Panc1 (cell line): ENCODE data around the gene PRSS22. TPM values are rescaled to one million over a fixed set of nuclear protein-coding genes. Genes with fewer than 3 reads are reported as not detected.

ENCODE experiments used
- ATAC-seq: fragments of 200-7000 bp; cut with Tn5 transposase; 2 replicates; pipeline ENCODE4 v1.9.1; 2020; ENCODE audit warnings: mild to moderate bottlenecking, moderate library complexity
- BruUV-seq: library from RNA; stranded (reverse); fragments of 400-500 nt; replicated peaks from 2 replicates; lab custom pipeline; 2021; lab: Mats Ljungman, UMichigan
- CTCF ChIA-PET: fragments of 300-600 bp; sonication (Branson Sonifier 250); formaldehyde crosslinking; loops from one replicate; lab custom pipeline; 2022; ENCODE audit warnings: antibody characterized with exemption; lab: Charles Lee
- POLR2A ChIA-PET: fragments of 300-600 bp; sonication (Branson Sonifier 250); formaldehyde crosslinking; loops from one replicate; lab custom pipeline; 2022; ENCODE audit warnings: antibody characterized with exemption; lab: Charles Lee
- DNase-seq: peaks from one replicate; pipeline ENCODE4 v3.0.0-alpha.2; 2010; ENCODE audit warnings: low read depth, low spot score
- H3K27ac ChIP-seq: 2 replicates; pipeline ENCODE4 v1.5.1; 2011; ENCODE audit warnings: mild to moderate bottlenecking, low read length, inconsistent platforms
- H3K27me3 ChIP-seq: fragments of 200-500 bp; sonication (Bioruptor generic); 2 replicates; pipeline ENCODE4 v1.6.0; 2014; ENCODE audit warnings: low read length, inconsistent platforms; ENCODE audit not compliant: control insufficient read depth, insufficient read depth
- H3K36me3 ChIP-seq: fragments of 200-500 bp; sonication (Bioruptor generic); 2 replicates; pipeline ENCODE4 v1.5.1; 2014; ENCODE audit warnings: inconsistent platforms, mild to moderate bottlenecking, low read length, moderate library complexity; ENCODE audit not compliant: control insufficient read depth, insufficient read depth
- H3K4me1 ChIP-seq: 2 replicates; pipeline ENCODE4 v1.5.1; 2011; ENCODE audit warnings: inconsistent platforms, mild to moderate bottlenecking, low read length, moderate library complexity; ENCODE audit not compliant: control insufficient read depth, insufficient read depth
- H3K4me3 ChIP-seq, 2 experiments: 2 replicates each; pipeline ENCODE4 v1.5.1; 2011 to 2012; ENCODE audit warnings: low read depth in 2 of 2, low read length in 2 of 2, mild to moderate bottlenecking in 2 of 2, inconsistent platforms in 1 of 2, moderate library complexity in 1 of 2
- H3K9me3 ChIP-seq: fragments of 200-500 bp; sonication (Bioruptor generic); 2 replicates; pipeline ENCODE4 v1.5.1; 2014; ENCODE audit warnings: low read depth, mild to moderate bottlenecking, inconsistent platforms, low read length, moderate library complexity; ENCODE audit not compliant: control insufficient read depth, insufficient read depth
- POLR2AphosphoS5 ChIP-seq: IDR thresholded peaks from 2 replicates; pipeline ENCODE4 v1.6.1; 2012; ENCODE audit warnings: mild to moderate bottlenecking, low read depth, low read length, moderate library complexity
- SIN3A ChIP-seq: IDR thresholded peaks from 2 replicates; pipeline ENCODE4 v1.6.1; 2012; ENCODE audit warnings: low read depth, mild to moderate bottlenecking, low read length, moderate library complexity, borderline replicate concordance; ENCODE audit not compliant: insufficient read depth
- TCF7L2 ChIP-seq: IDR thresholded peaks from 2 replicates; pipeline ENCODE4 v1.6.1; 2011; ENCODE audit warnings: mild to moderate bottlenecking, low read depth, low read length, inconsistent platforms
- in situ Hi-C: cut with HindIII; loops from 2 replicates; pipeline ENCODE4 v1.10.0; 2016; ENCODE audit warnings: low sequenced_read_pairs, low pct_unique_long_range_greater_than_20kb
- intact Hi-C: fragments of 100-400 bp; cut with micrococcal nuclease; formaldehyde crosslinking; loops from one replicate; pipeline ENCODE4 v1.10.0; 2022; ENCODE audit not compliant: unreplicated experiment
- total RNA-seq: library from RNA; stranded (reverse); gene quantifications from one replicate; pipeline ENCODE4 v1.2.1, GENCODE V29; 2021; ENCODE audit not compliant: unreplicated experiment
- TF ChIP-seq, protein P1 (sequence below), 2 experiments: IDR thresholded peaks; 2 replicates each; pipeline ENCODE4 v1.6.1; 2011 to 2012; ENCODE audit warnings: low read depth in 2 of 2, control low read depth in 1 of 2, low read length in 1 of 2, mild to moderate bottlenecking in 1 of 2, moderate library complexity in 1 of 2; ENCODE audit not compliant: insufficient read depth in 1 of 2
- TF ChIP-seq, protein P2 (sequence below): fragments of 450-650 bp; IDR thresholded peaks from 2 replicates; pipeline ENCODE4 v1.5.1; 2017; ENCODE audit warnings: mild to moderate bottlenecking

Gene PRSS22
- total RNA-seq, 1 experiment from 2014 or later = 23.9 TPM

- intact Hi-C loops (no loop called here), in situ Hi-C loops (no loop called here)
- Histone ChIP-seq H3K27ac (peak overlapping the region; percentile 37; the same call in 1 of the 2 replicates), H3K9me3 (no peaks in the 10 kb centered on the region), H3K4me3 (no peak overlapping the region), H3K27me3 (no peaks in the 10 kb centered on the region), H3K4me1 (peaks cover 39% of the 10 kb centered on the region), H3K36me3 (no peaks in the 10 kb centered on the region)
- TF ChIP-seq SIN3A = no peak
- TF ChIP-seq, protein P1, sequence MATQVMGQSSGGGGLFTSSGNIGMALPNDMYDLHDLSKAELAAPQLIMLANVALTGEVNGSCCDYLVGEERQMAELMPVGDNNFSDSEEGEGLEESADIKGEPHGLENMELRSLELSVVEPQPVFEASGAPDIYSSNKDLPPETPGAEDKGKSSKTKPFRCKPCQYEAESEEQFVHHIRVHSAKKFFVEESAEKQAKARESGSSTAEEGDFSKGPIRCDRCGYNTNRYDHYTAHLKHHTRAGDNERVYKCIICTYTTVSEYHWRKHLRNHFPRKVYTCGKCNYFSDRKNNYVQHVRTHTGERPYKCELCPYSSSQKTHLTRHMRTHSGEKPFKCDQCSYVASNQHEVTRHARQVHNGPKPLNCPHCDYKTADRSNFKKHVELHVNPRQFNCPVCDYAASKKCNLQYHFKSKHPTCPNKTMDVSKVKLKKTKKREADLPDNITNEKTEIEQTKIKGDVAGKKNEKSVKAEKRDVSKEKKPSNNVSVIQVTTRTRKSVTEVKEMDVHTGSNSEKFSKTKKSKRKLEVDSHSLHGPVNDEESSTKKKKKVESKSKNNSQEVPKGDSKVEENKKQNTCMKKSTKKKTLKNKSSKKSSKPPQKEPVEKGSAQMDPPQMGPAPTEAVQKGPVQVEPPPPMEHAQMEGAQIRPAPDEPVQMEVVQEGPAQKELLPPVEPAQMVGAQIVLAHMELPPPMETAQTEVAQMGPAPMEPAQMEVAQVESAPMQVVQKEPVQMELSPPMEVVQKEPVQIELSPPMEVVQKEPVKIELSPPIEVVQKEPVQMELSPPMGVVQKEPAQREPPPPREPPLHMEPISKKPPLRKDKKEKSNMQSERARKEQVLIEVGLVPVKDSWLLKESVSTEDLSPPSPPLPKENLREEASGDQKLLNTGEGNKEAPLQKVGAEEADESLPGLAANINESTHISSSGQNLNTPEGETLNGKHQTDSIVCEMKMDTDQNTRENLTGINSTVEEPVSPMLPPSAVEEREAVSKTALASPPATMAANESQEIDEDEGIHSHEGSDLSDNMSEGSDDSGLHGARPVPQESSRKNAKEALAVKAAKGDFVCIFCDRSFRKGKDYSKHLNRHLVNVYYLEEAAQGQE (IDR thresholded peaks at IDR 0.05; ENCODE audit: insufficient read depth in 1 of 2, low read depth in 2 of 2, low read length in 1 of 2) = no peak
- no peak for TF ChIP-seq POLR2AphosphoS5
- no peak for TF ChIP-seq TCF7L2
- TF ChIP-seq, protein P2, sequence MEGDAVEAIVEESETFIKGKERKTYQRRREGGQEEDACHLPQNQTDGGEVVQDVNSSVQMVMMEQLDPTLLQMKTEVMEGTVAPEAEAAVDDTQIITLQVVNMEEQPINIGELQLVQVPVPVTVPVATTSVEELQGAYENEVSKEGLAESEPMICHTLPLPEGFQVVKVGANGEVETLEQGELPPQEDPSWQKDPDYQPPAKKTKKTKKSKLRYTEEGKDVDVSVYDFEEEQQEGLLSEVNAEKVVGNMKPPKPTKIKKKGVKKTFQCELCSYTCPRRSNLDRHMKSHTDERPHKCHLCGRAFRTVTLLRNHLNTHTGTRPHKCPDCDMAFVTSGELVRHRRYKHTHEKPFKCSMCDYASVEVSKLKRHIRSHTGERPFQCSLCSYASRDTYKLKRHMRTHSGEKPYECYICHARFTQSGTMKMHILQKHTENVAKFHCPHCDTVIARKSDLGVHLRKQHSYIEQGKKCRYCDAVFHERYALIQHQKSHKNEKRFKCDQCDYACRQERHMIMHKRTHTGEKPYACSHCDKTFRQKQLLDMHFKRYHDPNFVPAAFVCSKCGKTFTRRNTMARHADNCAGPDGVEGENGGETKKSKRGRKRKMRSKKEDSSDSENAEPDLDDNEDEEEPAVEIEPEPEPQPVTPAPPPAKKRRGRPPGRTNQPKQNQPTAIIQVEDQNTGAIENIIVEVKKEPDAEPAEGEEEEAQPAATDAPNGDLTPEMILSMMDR = no peak
- DNase-seq = no peak
- no peak for ATAC-seq
- ChIA-PET POLR2A (no interaction called here), CTCF (no interaction called here)
- no TSS peak for BruUV-seq
Measured at GRCh38 chr16:2825049-2825742, 32.8 kb downstream of the PRSS22 start.

DNA sequence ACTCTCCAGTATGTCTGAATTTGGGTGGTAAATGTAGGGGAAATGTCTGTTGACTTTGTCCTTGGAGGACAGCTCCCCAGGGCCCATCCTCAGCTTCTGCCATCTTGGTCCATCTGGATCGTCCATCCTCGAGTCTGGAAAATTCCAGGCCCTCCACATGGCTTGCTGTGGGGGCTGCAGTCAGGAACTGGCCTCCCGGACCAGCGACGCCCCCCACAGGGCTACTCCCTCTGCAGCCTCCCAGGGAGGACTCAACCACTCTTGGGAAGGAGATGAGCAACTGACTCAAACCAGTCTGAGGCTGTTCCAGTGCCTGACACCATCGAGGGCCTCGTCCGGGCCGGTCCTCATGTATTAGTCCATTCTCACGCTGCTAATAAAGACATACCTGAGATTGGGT lies 33.3 kb downstream of the PRSS22 start:
- intact Hi-C loops = no loop called here
- Histone ChIP-seq H3K27ac (no peak overlapping the region; the same call in 1 of the 2 replicates), H3K4me1 (peaks cover 35% of the 10 kb centered on the region), H3K36me3 (no peaks in the 10 kb centered on the region), H3K27me3 (no peaks in the 10 kb centered on the region), H3K9me3 (no peaks in the 10 kb centered on the region), H3K4me3 (no peak overlapping the region)
- no TSS peak for BruUV-seq
- TF ChIP-seq SIN3A (no peak), POLR2AphosphoS5 (no peak), TCF7L2 (no peak)
- TF ChIP-seq, protein P2 = no peak
- TF ChIP-seq, protein P1 (IDR thresholded peaks at IDR 0.05; ENCODE audit: insufficient read depth in 1 of 2, low read depth in 2 of 2, low read length in 1 of 2) = no peak
- in situ Hi-C loops = no loop called here
- CTCF ChIA-PET = no interaction called here
- DNase-seq (no peak), ATAC-seq (no peak)
- POLR2A ChIA-PET = no interaction called here
